Activated effector memory CD4-positive, alpha-beta T cell treated with Interleukin-2 at 50 U/mL for 16 hours (primary cell): Measurements from ENCODE around the gene XK.
"Not testable (repeated sequence)": the region's sequence is repeated elsewhere in the genome, so short reads cannot be mapped to it uniquely, and the experiment has no call there.

Source experiments
- DNase-seq: peaks from one replicate; pipeline ENCODE4 v3.0.0-alpha.2; 2020

XK gene

GRCh38 chrX:37685381-37686359 lies at the start of gene XK:
TSS of gene XK (plus strand) at chrX:37685791. CDS start at chrX:37685962, 171 bp downstream.
- no peak for DNase-seq

GRCh38 chrX:37638047-37638446 lies 47.5 kb upstream of the XK start:
- no peak for DNase-seq

- no peak for DNase-seq
These were observed 45.4 kb upstream of the XK start for GRCh38 chrX:37640142-37640541.

GRCh38 chrX:37641859-37642258 lies 43.7 kb upstream of the XK start:
- DNase-seq = no peak

GRCh38 chrX:37644381-37645305 lies 40.9 kb upstream of the XK start:
- DNase-seq = no peak

GRCh38 chrX:37646254-37646653 lies 39.3 kb upstream of the XK start:
- no peak for DNase-seq

- not testable (repeated sequence) for DNase-seq
These were observed 34.7 kb upstream of the XK start for GRCh38 chrX:37650879-37651278.

- DNase-seq = no peak
These were observed 33.6 kb upstream of the XK start for GRCh38 chrX:37651921-37652452.

- DNase-seq = no peak
These were observed 32.9 kb upstream of the XK start for GRCh38 chrX:37652589-37653231.

- no peak for DNase-seq
These were observed 32.0 kb upstream of the XK start for GRCh38 chrX:37653397-37654085.

GRCh38 chrX:37658343-37659030 lies 27.1 kb upstream of the XK start:
- DNase-seq = no peak

GRCh38 chrX:37659047-37659446 lies 26.5 kb upstream of the XK start:
- DNase-seq = no peak

- DNase-seq = no peak
These were observed 23.4 kb upstream of the XK start for GRCh38 chrX:37662181-37662580.

- DNase-seq = no peak
These were observed 19.1 kb upstream of the XK start for GRCh38 chrX:37666516-37666915.

GRCh38 chrX:37667141-37667540 lies 18.4 kb upstream of the XK start:
- DNase-seq = no peak

GRCh38 chrX:37672563-37672962 lies 13.0 kb upstream of the XK start:
- no peak for DNase-seq

GRCh38 chrX:37676811-37677210 lies 8.8 kb upstream of the XK start:
- no peak for DNase-seq

- DNase-seq = no peak
These were observed 8.3 kb upstream of the XK start for GRCh38 chrX:37677243-37677642.

- no peak for DNase-seq
These were observed 7.8 kb upstream of the XK start for GRCh38 chrX:37677765-37678164.

GRCh38 chrX:37678574-37678973 lies 7.0 kb upstream of the XK start:
- no peak for DNase-seq

- DNase-seq = no peak
These were observed 6.4 kb upstream of the XK start for GRCh38 chrX:37679230-37679629.

- DNase-seq = no peak
These were observed 5.7 kb upstream of the XK start for GRCh38 chrX:37679888-37680287.
